Breast epithelium (tissue), 3 donors: ENCODE measurements around the gene SYNPO.

Experiments
- POLR2A ChIP-seq: fragments of 450-650 bp; IDR thresholded peaks from one replicate; pipeline ENCODE4 v1.6.1; 2016; ENCODE audit warnings: antibody characterized with exemption, mild to moderate bottlenecking, moderate library complexity
- POLR2AphosphoS5 ChIP-seq, 3 donors: sonication (generic); formaldehyde crosslinking; IDR thresholded peaks; one replicate each; pipeline ENCODE4 v1.6.1; 2017; ENCODE audit warnings: antibody characterized with exemption in 3 of 3
- TF ChIP-seq, protein P1 (sequence below), 3 donors: fragments of 450-650 bp; IDR thresholded peaks; one replicate each; pipeline ENCODE4 v1.5.1; 2016 to 2017; ENCODE audit warnings: antibody characterized with exemption in 3 of 3, mild to moderate bottlenecking in 3 of 3, moderate library complexity in 3 of 3

DNA sequence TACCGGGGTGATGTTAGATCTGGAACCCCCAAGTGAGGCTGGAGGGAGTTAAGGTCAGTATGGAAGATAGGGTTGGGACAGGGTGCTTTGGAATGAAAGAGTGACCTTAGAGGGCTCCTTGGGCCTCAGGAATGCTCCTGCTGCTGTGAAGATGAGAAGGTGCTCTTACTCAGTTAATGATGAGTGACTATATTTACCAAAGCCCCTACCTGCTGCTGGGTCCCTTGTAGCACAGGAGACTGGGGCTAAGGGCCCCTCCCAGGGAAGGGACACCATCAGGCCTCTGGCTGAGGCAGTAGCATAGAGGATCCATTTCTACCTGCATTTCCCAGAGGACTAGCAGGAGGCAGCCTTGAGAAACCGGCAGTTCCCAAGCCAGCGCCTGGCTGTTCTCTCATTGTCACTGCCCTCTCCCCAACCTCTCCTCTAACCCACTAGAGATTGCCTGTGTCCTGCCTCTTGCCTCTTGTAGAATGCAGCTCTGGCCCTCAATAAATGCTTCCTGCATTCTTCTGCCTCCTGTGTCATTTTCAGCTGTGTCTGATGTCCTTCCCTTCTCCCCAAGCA, 18.3 kb downstream of the SYNPO start:
- no peak for TF ChIP-seq POLR2A
- TF ChIP-seq POLR2AphosphoS5 (IDR thresholded peaks at IDR 0.05) = no peak
- TF ChIP-seq, protein P1, sequence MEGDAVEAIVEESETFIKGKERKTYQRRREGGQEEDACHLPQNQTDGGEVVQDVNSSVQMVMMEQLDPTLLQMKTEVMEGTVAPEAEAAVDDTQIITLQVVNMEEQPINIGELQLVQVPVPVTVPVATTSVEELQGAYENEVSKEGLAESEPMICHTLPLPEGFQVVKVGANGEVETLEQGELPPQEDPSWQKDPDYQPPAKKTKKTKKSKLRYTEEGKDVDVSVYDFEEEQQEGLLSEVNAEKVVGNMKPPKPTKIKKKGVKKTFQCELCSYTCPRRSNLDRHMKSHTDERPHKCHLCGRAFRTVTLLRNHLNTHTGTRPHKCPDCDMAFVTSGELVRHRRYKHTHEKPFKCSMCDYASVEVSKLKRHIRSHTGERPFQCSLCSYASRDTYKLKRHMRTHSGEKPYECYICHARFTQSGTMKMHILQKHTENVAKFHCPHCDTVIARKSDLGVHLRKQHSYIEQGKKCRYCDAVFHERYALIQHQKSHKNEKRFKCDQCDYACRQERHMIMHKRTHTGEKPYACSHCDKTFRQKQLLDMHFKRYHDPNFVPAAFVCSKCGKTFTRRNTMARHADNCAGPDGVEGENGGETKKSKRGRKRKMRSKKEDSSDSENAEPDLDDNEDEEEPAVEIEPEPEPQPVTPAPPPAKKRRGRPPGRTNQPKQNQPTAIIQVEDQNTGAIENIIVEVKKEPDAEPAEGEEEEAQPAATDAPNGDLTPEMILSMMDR (IDR thresholded peaks at IDR 0.05) = no peak
